ENCODE results near the gene SMAD7.
A peak's percentile ranks its signal among the peaks of the same experiment; 100 is the strongest.

Gene SMAD7

GRCh38 chr18:48996901-48997463 is 46.2 kb upstream of the SMAD7 start:
- peak; percentile 63 for ATAC-seq
- TF ChIP-seq PPARA (CRISPR knock-in tag; IDR thresholded peaks at IDR 0.05; ENCODE audit: borderline replicate concordance) (no peak), ZNF565 (CRISPR knock-in tag; conservative IDR thresholded peaks at IDR 0.05; ENCODE audit: low read depth) (no peak), TCF4 (CRISPR knock-in tag; IDR thresholded peaks at IDR 0.05; ENCODE audit: borderline replicate concordance) (peak; percentile 73; the same call in 1 of the 2 replicates)

- ATAC-seq, result no peak
- no peak for TF ChIP-seq ARNTL (CRISPR knock-in tag; IDR thresholded peaks at IDR 0.05; ENCODE audit: borderline replicate concordance, low read depth)
- TF ChIP-seq PPARA (CRISPR knock-in tag; IDR thresholded peaks at IDR 0.05; ENCODE audit: borderline replicate concordance), result no peak
- no peak for TF ChIP-seq ESRRG (CRISPR knock-in tag; IDR thresholded peaks at IDR 0.05)
- no peak for TF ChIP-seq CSRNP3 (CRISPR knock-in tag; IDR thresholded peaks at IDR 0.05)
- no peak for TF ChIP-seq PATZ1 (CRISPR knock-in tag; IDR thresholded peaks at IDR 0.05; ENCODE audit: borderline replicate concordance)
- TF ChIP-seq ZFP3 (CRISPR knock-in tag; IDR thresholded peaks at IDR 0.05), result no peak
- no peak for TF ChIP-seq CSDC2 (CRISPR knock-in tag; IDR thresholded peaks at IDR 0.05)
- TF ChIP-seq ZNF8 (CRISPR knock-in tag; IDR thresholded peaks at IDR 0.05), result no peak
- no peak for TF ChIP-seq ZC3H10 (CRISPR knock-in tag; IDR thresholded peaks at IDR 0.05)
- TF ChIP-seq ZNF70 (CRISPR knock-in tag; IDR thresholded peaks at IDR 0.05), result no peak
- TF ChIP-seq OSR1 (CRISPR knock-in tag; IDR thresholded peaks at IDR 0.05), result no peak
- TF ChIP-seq ZNF565 (CRISPR knock-in tag; conservative IDR thresholded peaks at IDR 0.05; ENCODE audit: low read depth), result no peak
- no peak for TF ChIP-seq GLIS3 (CRISPR knock-in tag; IDR thresholded peaks at IDR 0.05)
- TF ChIP-seq ISL1 (CRISPR knock-in tag; IDR thresholded peaks at IDR 0.05), result no peak
- no peak for TF ChIP-seq ZFP30 (CRISPR knock-in tag; IDR thresholded peaks at IDR 0.05)
- TF ChIP-seq TOX (CRISPR knock-in tag; IDR thresholded peaks at IDR 0.05; ENCODE audit: borderline replicate concordance), result no peak
These were observed 45.3 kb upstream of the SMAD7 start for GRCh38 chr18:48996041-48996440.

GRCh38 chr18:48994926-48995835 is 44.4 kb upstream of the SMAD7 start:
- TF ChIP-seq TSHZ2 (CRISPR knock-in tag; IDR thresholded peaks at IDR 0.05) (no peak), GLIS3 (CRISPR knock-in tag; IDR thresholded peaks at IDR 0.05) (no peak), ESRRG (CRISPR knock-in tag; IDR thresholded peaks at IDR 0.05) (no peak), ZFP3 (CRISPR knock-in tag; IDR thresholded peaks at IDR 0.05) (no peak), PATZ1 (CRISPR knock-in tag; IDR thresholded peaks at IDR 0.05; ENCODE audit: borderline replicate concordance) (no peak), POU6F1 (CRISPR knock-in tag; IDR thresholded peaks at IDR 0.05; ENCODE audit: borderline replicate concordance, low read depth) (no peak), CSRNP3 (CRISPR knock-in tag; IDR thresholded peaks at IDR 0.05) (no peak), TCF4 (CRISPR knock-in tag; IDR thresholded peaks at IDR 0.05; ENCODE audit: borderline replicate concordance) (no peak), SNAI2 (CRISPR knock-in tag; IDR thresholded peaks at IDR 0.05) (no peak), CREB5 (CRISPR knock-in tag; IDR thresholded peaks at IDR 0.05; ENCODE audit: low read depth) (no peak), OSR1 (CRISPR knock-in tag; IDR thresholded peaks at IDR 0.05) (no peak), PPARA (CRISPR knock-in tag; IDR thresholded peaks at IDR 0.05; ENCODE audit: borderline replicate concordance) (no peak), ZNF70 (CRISPR knock-in tag; IDR thresholded peaks at IDR 0.05) (no peak), CSDC2 (CRISPR knock-in tag; IDR thresholded peaks at IDR 0.05) (no peak), TOX (CRISPR knock-in tag; IDR thresholded peaks at IDR 0.05; ENCODE audit: borderline replicate concordance) (no peak), ZNF8 (CRISPR knock-in tag; IDR thresholded peaks at IDR 0.05) (no peak), BACH2 (CRISPR knock-in tag; IDR thresholded peaks at IDR 0.05; ENCODE audit: borderline replicate concordance) (no peak), ZNF565 (CRISPR knock-in tag; conservative IDR thresholded peaks at IDR 0.05; ENCODE audit: low read depth) (no peak)
- no peak for ATAC-seq
